NCI-H1417 treated with DMSO at 0.1 percent for 48 hours (cell line): ENCODE results near the gene CRISP1.
"Not testable (repeated sequence)": the region's sequence is repeated elsewhere in the genome, so short reads cannot be mapped to it uniquely, and the experiment has no call there.

Experiments used
- DNase-seq: peaks from one replicate; lab custom pipeline; 2025; lab: John Stamatoyannopoulos, UW

Gene CRISP1

GRCh38 chr6:49866485-49866943 lies at the start of gene CRISP1:
Gene CRISP1 (minus strand): TSS chr6:49866535. CDS start chr6:49857400, 9,135 bp downstream.
- DNase-seq = no peak

- no peak for DNase-seq
Observed at GRCh38 chr6:49915035-49915434, 48.7 kb upstream of the CRISP1 start.

- DNase-seq = peak; percentile 14
Observed at GRCh38 chr6:49913636-49914375, 47.5 kb upstream of the CRISP1 start.

GRCh38 chr6:49912196-49912595 lies 45.9 kb upstream of the CRISP1 start:
- DNase-seq = no peak

GRCh38 chr6:49911252-49911651 lies 44.9 kb upstream of the CRISP1 start:
- DNase-seq = no peak

GRCh38 chr6:49909563-49909962 lies 43.2 kb upstream of the CRISP1 start:
- no peak for DNase-seq

- DNase-seq = no peak
Observed at GRCh38 chr6:49906526-49906925, 40.2 kb upstream of the CRISP1 start.

- no peak for DNase-seq
Observed at GRCh38 chr6:49905296-49905695, 39.0 kb upstream of the CRISP1 start.

- no peak for DNase-seq
Observed at GRCh38 chr6:49902856-49903255, 36.5 kb upstream of the CRISP1 start.

- DNase-seq = no peak
Observed at GRCh38 chr6:49898904-49899566, 32.7 kb upstream of the CRISP1 start.

GRCh38 chr6:49895553-49895952 lies 29.2 kb upstream of the CRISP1 start:
- DNase-seq = not testable (repeated sequence)

- no peak for DNase-seq
Observed at GRCh38 chr6:49892280-49892679, 25.9 kb upstream of the CRISP1 start.

GRCh38 chr6:49890988-49891387 lies 24.7 kb upstream of the CRISP1 start:
- no peak for DNase-seq

GRCh38 chr6:49888742-49889431 lies 22.6 kb upstream of the CRISP1 start:
- no peak for DNase-seq

- no peak for DNase-seq
Observed at GRCh38 chr6:49868951-49869529, 2.7 kb upstream of the CRISP1 start.

GRCh38 chr6:49856282-49856681 lies 10.1 kb downstream of the CRISP1 start:
- DNase-seq = no peak

- DNase-seq = no peak
Observed at GRCh38 chr6:49855221-49855620, 11.1 kb downstream of the CRISP1 start.

GRCh38 chr6:49852975-49853374 lies 13.4 kb downstream of the CRISP1 start:
- no peak for DNase-seq

GRCh38 chr6:49849213-49849907 lies 17.0 kb downstream of the CRISP1 start:
- no peak for DNase-seq

GRCh38 chr6:49847673-49848072 lies 18.7 kb downstream of the CRISP1 start:
- no peak for DNase-seq

- DNase-seq = no peak
Observed at GRCh38 chr6:49847014-49847413, 19.3 kb downstream of the CRISP1 start.

GRCh38 chr6:49841424-49841823 lies 24.9 kb downstream of the CRISP1 start:
- DNase-seq = no peak
